ENCODE data around the gene GSTA1. TPM values are rescaled to one million over a fixed set of nuclear protein-coding genes. Genes with fewer than 3 reads are reported as not detected.
"Not testable (repeated sequence)": the region's sequence is repeated elsewhere in the genome, so short reads cannot be mapped to it uniquely, and the experiment has no call there.

GSTA1 gene
- polyA plus RNA-seq, 3 donors from 2014 or later = not detected

DNA sequence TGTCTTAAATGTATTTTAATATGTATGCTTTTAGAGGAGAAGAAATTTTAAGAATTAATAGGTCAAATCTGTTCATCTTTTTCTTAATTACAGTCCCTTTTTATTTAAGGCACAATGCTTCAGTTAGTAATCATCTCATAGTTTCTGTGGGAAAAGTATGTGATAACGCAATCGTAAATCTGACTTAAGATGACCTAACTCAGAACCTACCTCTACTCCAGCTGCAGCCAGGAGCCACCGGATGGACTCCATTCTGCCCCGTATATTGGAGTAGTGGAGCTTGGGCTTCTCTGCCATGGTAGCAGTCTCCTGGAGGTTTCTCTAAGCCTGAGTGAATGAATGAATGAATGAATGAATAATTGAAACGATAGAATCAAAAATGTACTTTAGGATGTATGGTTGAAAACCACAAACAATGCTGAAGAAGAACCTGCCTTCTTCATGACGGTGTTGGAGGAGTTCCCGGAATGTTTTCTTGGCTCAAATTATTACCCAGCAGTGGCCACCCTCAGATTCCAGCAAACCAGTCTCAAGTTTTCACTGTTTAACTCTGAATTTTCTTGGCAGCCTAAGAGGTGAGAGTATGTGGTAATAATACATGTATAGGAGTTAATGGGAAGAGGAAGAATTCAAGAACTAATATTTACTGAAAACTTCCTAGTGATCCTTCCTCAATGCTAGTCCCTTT lies 45.8 kb downstream of the GSTA1 start:
- not testable (repeated sequence) for H3K27ac Mint-ChIP-seq; DNase-seq; H3K9me3 Mint-ChIP-seq; H3K27me3 Mint-ChIP-seq (ENCODE audit: low read depth in 3 of 3); H3K36me3 Mint-ChIP-seq; H3K4me3 Mint-ChIP-seq; H3K4me1 Mint-ChIP-seq

GRCh38 chr6:52754443-52754842 lies 49.2 kb downstream of the GSTA1 start:
- Mint-ChIP-seq H3K27me3 (ENCODE audit: low read depth in 3 of 3) (peaks cover 2 to 8% (median 7%) of the 10 kb centered on the region in 3 donors), H3K4me1 (no peaks in the 10 kb centered on the region), H3K4me3 (no peak overlapping the region), H3K9me3 (peaks cover 0 to 3% (median 0%) of the 10 kb centered on the region in 6 donors), H3K36me3 (no peaks in the 10 kb centered on the region), H3K27ac (no peak overlapping the region)
- no peak for DNase-seq

DNA sequence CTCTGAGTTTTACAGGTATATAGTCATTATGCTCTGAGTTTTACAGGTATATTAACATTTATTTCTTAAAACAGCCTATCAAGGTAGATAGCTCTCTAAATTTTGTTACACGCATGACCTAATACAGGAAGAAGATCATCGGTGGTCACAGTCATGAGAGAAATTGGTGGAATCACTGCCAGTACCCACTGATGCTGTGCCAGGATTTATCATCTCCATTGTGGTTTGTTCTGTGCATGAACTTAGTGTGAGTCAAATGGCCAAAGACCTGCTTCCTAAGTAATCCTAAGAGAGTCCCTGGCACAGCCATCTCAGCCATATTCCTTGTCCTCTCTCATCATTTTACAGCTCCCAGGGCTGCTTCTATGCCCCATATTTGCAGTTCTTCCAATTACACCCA lies 50.5 kb downstream of the GSTA1 start:
- H3K27ac Mint-ChIP-seq; DNase-seq; H3K4me3 Mint-ChIP-seq; H3K4me1 Mint-ChIP-seq; H3K27me3 Mint-ChIP-seq (ENCODE audit: low read depth in 3 of 3); H3K36me3 Mint-ChIP-seq; H3K9me3 Mint-ChIP-seq: not testable (repeated sequence)

DNA sequence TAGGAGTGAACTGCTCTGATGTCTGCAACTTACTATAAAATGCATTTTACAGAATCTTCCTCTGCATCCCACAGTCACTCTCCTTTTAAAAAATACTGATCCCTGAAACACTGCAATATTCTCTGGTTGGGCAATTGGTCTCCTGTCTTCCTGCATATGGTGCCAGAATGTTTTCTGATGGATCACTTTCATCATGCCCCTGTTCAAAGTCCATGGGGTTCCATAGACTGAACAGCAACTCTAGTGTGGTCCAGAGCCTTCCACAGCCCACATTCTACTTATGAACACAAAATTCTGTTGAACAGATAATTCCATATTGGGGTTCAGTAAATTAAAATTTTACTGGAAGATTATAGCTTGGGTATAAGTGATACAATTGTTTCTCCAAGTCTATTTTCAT lies 51.3 kb downstream of the GSTA1 start:
- H3K9me3 Mint-ChIP-seq = peaks cover 0 to 3% (median 0%) of the 10 kb centered on the region in 6 donors
- H3K27ac Mint-ChIP-seq = no peak overlapping the region
- no peak for DNase-seq
- no peaks in the 10 kb centered on the region for H3K36me3 Mint-ChIP-seq
- no peaks in the 10 kb centered on the region for H3K4me1 Mint-ChIP-seq
- peaks cover 5 to 8% (median 7%) of the 10 kb centered on the region in 3 donors for H3K27me3 Mint-ChIP-seq (ENCODE audit: low read depth in 3 of 3)
- no peak overlapping the region for H3K4me3 Mint-ChIP-seq

- Mint-ChIP-seq H3K9me3 (peaks cover 0 to 3% (median 0%) of the 10 kb centered on the region in 6 donors), H3K36me3 (no peaks in the 10 kb centered on the region), H3K27me3 (ENCODE audit: low read depth in 3 of 3) (peaks cover 4 to 5% (median 5%) of the 10 kb centered on the region in 3 donors), H3K4me1 (no peaks in the 10 kb centered on the region), H3K4me3 (no peak overlapping the region), H3K27ac (no peak overlapping the region)
- no peak for DNase-seq
Measured at GRCh38 chr6:52749556-52750152, 54.0 kb downstream of the GSTA1 start.

DNA sequence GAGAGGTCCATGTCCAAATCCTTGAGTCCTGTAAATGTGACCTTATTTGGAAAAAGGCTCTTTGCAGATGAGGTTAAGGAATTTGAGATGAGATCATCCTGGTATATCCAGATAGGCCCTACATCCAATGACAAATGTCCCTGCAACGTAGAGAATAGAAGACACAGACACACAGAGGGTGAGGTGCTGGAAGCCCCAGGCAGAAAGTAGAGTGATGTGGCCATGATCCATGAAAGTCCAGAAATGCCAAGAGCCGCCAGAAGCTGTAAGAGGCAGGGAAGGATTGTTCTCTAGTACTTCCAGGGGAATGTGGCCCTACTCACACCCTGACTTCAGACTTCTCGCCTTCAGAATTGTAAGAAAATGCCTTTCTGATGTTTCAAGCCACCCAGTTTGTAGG lies 56.3 kb downstream of the GSTA1 start:
- DNase-seq, H3K36me3 Mint-ChIP-seq, H3K27ac Mint-ChIP-seq, H3K4me1 Mint-ChIP-seq, H3K9me3 Mint-ChIP-seq, H3K4me3 Mint-ChIP-seq: not testable (repeated sequence)
- H3K27me3 Mint-ChIP-seq (ENCODE audit: low read depth in 3 of 3) = peaks cover 3 to 13% (median 8%) of the 10 kb centered on the region in 3 donors

GRCh38 chr6:52746213-52746612 lies 57.4 kb downstream of the GSTA1 start:
- Mint-ChIP-seq H3K4me1 (no peaks in the 10 kb centered on the region), H3K27ac (no peak overlapping the region), H3K9me3 (peaks cover 0 to 3% (median 0%) of the 10 kb centered on the region in 6 donors), H3K36me3 (no peaks in the 10 kb centered on the region), H3K27me3 (ENCODE audit: low read depth in 3 of 3) (peaks cover 0 to 15% (median 6%) of the 10 kb centered on the region in 3 donors), H3K4me3 (no peak overlapping the region)
- DNase-seq = no peak

GRCh38 chr6:52745764-52746201 lies 57.8 kb downstream of the GSTA1 start:
- Mint-ChIP-seq H3K36me3 (no peaks in the 10 kb centered on the region), H3K27me3 (ENCODE audit: low read depth in 3 of 3) (peaks cover 0 to 11% (median 6%) of the 10 kb centered on the region in 3 donors), H3K9me3 (peaks cover 0 to 2% (median 0%) of the 10 kb centered on the region in 6 donors), H3K4me1 (no peaks in the 10 kb centered on the region), H3K27ac (no peak overlapping the region), H3K4me3 (no peak overlapping the region)
- no peak for DNase-seq

DNA sequence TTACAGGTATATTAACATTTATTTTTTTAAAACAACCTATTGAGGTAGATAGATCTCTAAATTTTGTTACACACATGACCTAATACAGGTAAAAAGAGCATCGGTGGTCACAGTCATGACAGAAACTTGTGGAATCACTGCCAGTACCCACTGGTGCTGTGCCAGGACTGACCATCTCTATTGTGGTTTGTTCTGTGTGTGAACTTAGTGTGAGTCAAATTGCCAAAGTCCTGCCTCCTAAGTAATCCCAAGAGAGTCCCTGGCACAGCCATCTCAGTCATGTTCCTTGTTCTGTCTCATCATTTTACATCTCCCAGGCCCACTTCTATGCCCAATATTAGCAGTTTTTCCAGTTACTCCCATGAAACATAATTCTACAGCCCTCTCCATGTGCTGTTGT lies 61.7 kb downstream of the GSTA1 start:
- Mint-ChIP-seq H3K27me3 (ENCODE audit: low read depth in 3 of 3) (peaks cover 3 to 13% (median 7%) of the 10 kb centered on the region in 3 donors), H3K9me3 (peaks cover 0 to 4% (median 0%) of the 10 kb centered on the region in 6 donors), H3K4me3 (no peak overlapping the region), H3K27ac (no peak overlapping the region), H3K36me3 (no peaks in the 10 kb centered on the region), H3K4me1 (no peaks in the 10 kb centered on the region)
- no peak for DNase-seq

Other genes with a start within 250 kb of the GSTA1 start
- gene TRAM2, start 226.8 kb downstream of the GSTA1 start, polyA plus RNA-seq = 1 to 10 TPM; 1.7 to 7.0 (median 4.4) TPM
- gene TMEM14A, start 132.7 kb downstream of the GSTA1 start, polyA plus RNA-seq = 10 to 100 TPM; 15.7 to 23.5 (median 15.9) TPM
- gene GSTA2, start 40.3 kb downstream of the GSTA1 start, polyA plus RNA-seq = not detected
- not detected for gene GSTA5, start 37.0 kb upstream of the GSTA1 start, polyA plus RNA-seq
- not detected for gene GSTA3, start 105.9 kb upstream of the GSTA1 start, polyA plus RNA-seq
- 1 to 10 TPM in 2 of 3 donors, not detected in 1; 5.3 to 6.4 TPM for gene GSTA4, start 191.5 kb upstream of the GSTA1 start, polyA plus RNA-seq

Data from immature natural killer cell (primary cell).